ENCODE data around the gene TRPM3. TPM values are rescaled to one million over a fixed set of nuclear protein-coding genes. Genes with fewer than 3 reads are reported as not detected.
"Not testable (repeated sequence)": the region's sequence is repeated elsewhere in the genome, so short reads cannot be mapped to it uniquely, and the experiment has no call there.

TRPM3 gene
- total RNA-seq, 1 donor from 2014 or later = 0.38 TPM

GRCh38 chr9:70683841-70684240 is 437.6 kb downstream of the TRPM3 start:
- DNase-seq (ENCODE audit: low spot score) (no peak), ATAC-seq (no peak)

GRCh38 chr9:70682298-70682697 is 439.1 kb downstream of the TRPM3 start:
- DNase-seq (ENCODE audit: low spot score) (no peak), ATAC-seq (no peak)

- DNase-seq (ENCODE audit: low spot score) = no peak
- ATAC-seq = no peak
Measured at GRCh38 chr9:70679845-70680244, 441.6 kb downstream of the TRPM3 start.

- ATAC-seq (no peak), DNase-seq (ENCODE audit: low spot score) (no peak)
Measured at GRCh38 chr9:70678153-70678552, 443.3 kb downstream of the TRPM3 start.

GRCh38 chr9:70677055-70677735 is 444.2 kb downstream of the TRPM3 start:
- DNase-seq (ENCODE audit: low spot score) (no peak), ATAC-seq (no peak)

- ATAC-seq = no peak
- DNase-seq (ENCODE audit: low spot score) = no peak
Measured at GRCh38 chr9:70675868-70676370, 445.5 kb downstream of the TRPM3 start.

GRCh38 chr9:70673844-70674243 is 447.6 kb downstream of the TRPM3 start:
- DNase-seq (ENCODE audit: low spot score) (no peak), ATAC-seq (no peak)

- DNase-seq (ENCODE audit: low spot score) = no peak
- ATAC-seq = peak; percentile 34
Measured at GRCh38 chr9:70672161-70672649, 449.2 kb downstream of the TRPM3 start.

- no peak for ATAC-seq
- DNase-seq (ENCODE audit: low spot score) = no peak
Measured at GRCh38 chr9:70668751-70669150, 452.7 kb downstream of the TRPM3 start.

- no peak for ATAC-seq
- no peak for DNase-seq (ENCODE audit: low spot score)
Measured at GRCh38 chr9:70658765-70659164, 462.7 kb downstream of the TRPM3 start.

GRCh38 chr9:70656281-70656680 is 465.1 kb downstream of the TRPM3 start:
- no peak for DNase-seq (ENCODE audit: low spot score)
- ATAC-seq = no peak

GRCh38 chr9:70654144-70654543 is 467.3 kb downstream of the TRPM3 start:
- DNase-seq (ENCODE audit: low spot score) (no peak), ATAC-seq (no peak)

- not testable (repeated sequence) for DNase-seq (ENCODE audit: low spot score); ATAC-seq
Measured at GRCh38 chr9:70644627-70645026, 476.8 kb downstream of the TRPM3 start.

GRCh38 chr9:70642341-70642740 is 479.1 kb downstream of the TRPM3 start:
- no peak for ATAC-seq
- no peak for DNase-seq (ENCODE audit: low spot score)

GRCh38 chr9:70641631-70642030 is 479.8 kb downstream of the TRPM3 start:
- ATAC-seq (no peak), DNase-seq (ENCODE audit: low spot score) (no peak)

GRCh38 chr9:70641031-70641430 is 480.4 kb downstream of the TRPM3 start:
- ATAC-seq (no peak), DNase-seq (ENCODE audit: low spot score) (no peak)

GRCh38 chr9:70639853-70640814 is 481.3 kb downstream of the TRPM3 start:
- no peak for DNase-seq (ENCODE audit: low spot score)
- peak; percentile 84 for ATAC-seq

GRCh38 chr9:70635790-70636189 is 485.6 kb downstream of the TRPM3 start:
- ATAC-seq (no peak), DNase-seq (ENCODE audit: low spot score) (no peak)

- DNase-seq (ENCODE audit: low spot score) (no peak), ATAC-seq (no peak)
Measured at GRCh38 chr9:70634696-70635095, 486.7 kb downstream of the TRPM3 start.

- ATAC-seq = no peak
Measured at GRCh38 chr9:70630971-70631370, 490.4 kb downstream of the TRPM3 start.

GRCh38 chr9:70629080-70629685 is 492.2 kb downstream of the TRPM3 start:
- not testable (repeated sequence) for ATAC-seq; DNase-seq (ENCODE audit: low spot score)

More at GRCh38 chr9:70630971-70631370, 490.4 kb downstream of the TRPM3 start:
- DNase-seq (ENCODE audit: low spot score) = no peak

Data from left lobe of liver (tissue), 2 donors.